IPS-15b (cell line): ENCODE measurements around the gene SERPIND1.

Source experiments
- H3K27me3 ChIP-seq: one replicate; pipeline ENCODE4 v1.6.1; 2013; ENCODE audit warnings: low read length; ENCODE audit not compliant: control insufficient read depth, insufficient read depth
- H3K36me3 ChIP-seq: one replicate; pipeline ENCODE4 v1.6.1; 2013; ENCODE audit warnings: low read length; ENCODE audit not compliant: control insufficient read depth, insufficient read depth
- H3K4me1 ChIP-seq: one replicate; pipeline ENCODE4 v1.6.1; 2013; ENCODE audit warnings: mild to moderate bottlenecking, low read length; ENCODE audit not compliant: control insufficient read depth, insufficient read depth
- H3K4me3 ChIP-seq: one replicate; pipeline ENCODE4 v1.5.1; 2013; ENCODE audit warnings: low read depth, low read length
- H3K9ac ChIP-seq: one replicate; pipeline ENCODE4 v1.6.1; 2013; ENCODE audit warnings: low read depth, mild to moderate bottlenecking, low read length
- H3K9me3 ChIP-seq: one replicate; pipeline ENCODE4 v1.6.1; 2013; ENCODE audit warnings: mild to moderate bottlenecking, low read length; ENCODE audit not compliant: control insufficient read depth, insufficient read depth

SERPIND1 gene

GRCh38 chr22:20802922-20803553 is 29.1 kb downstream of the SERPIND1 start:
- no peaks in the 10 kb centered on the region for H3K27me3 ChIP-seq
- peaks cover 26% of the 10 kb centered on the region for H3K36me3 ChIP-seq
- no peak overlapping the region for H3K4me3 ChIP-seq
- H3K9me3 ChIP-seq, result no peaks in the 10 kb centered on the region
- H3K4me1 ChIP-seq, result no peaks in the 10 kb centered on the region
- no peak overlapping the region for H3K9ac ChIP-seq

- no peak overlapping the region for H3K9ac ChIP-seq
- H3K4me1 ChIP-seq, result no peaks in the 10 kb centered on the region
- H3K27me3 ChIP-seq, result no peaks in the 10 kb centered on the region
- no peaks in the 10 kb centered on the region for H3K9me3 ChIP-seq
- H3K4me3 ChIP-seq, result no peak overlapping the region
- H3K36me3 ChIP-seq, result peaks cover 26% of the 10 kb centered on the region
Observed at GRCh38 chr22:20803696-20804324, 29.9 kb downstream of the SERPIND1 start.

GRCh38 chr22:20804650-20805049 is 30.7 kb downstream of the SERPIND1 start:
- Histone ChIP-seq H3K9me3 (no peaks in the 10 kb centered on the region), H3K4me3 (no peak overlapping the region), H3K4me1 (no peaks in the 10 kb centered on the region), H3K27me3 (no peaks in the 10 kb centered on the region), H3K36me3 (peaks cover 23% of the 10 kb centered on the region), H3K9ac (no peak overlapping the region)

GRCh38 chr22:20805972-20806471 is 32.1 kb downstream of the SERPIND1 start:
- Histone ChIP-seq H3K4me3 (no peak overlapping the region), H3K27me3 (no peaks in the 10 kb centered on the region), H3K4me1 (no peaks in the 10 kb centered on the region), H3K36me3 (peaks cover 23% of the 10 kb centered on the region), H3K9ac (no peak overlapping the region), H3K9me3 (no peaks in the 10 kb centered on the region)

- Histone ChIP-seq H3K36me3 (peaks cover 18% of the 10 kb centered on the region), H3K4me1 (no peaks in the 10 kb centered on the region), H3K9ac (no peak overlapping the region), H3K27me3 (no peaks in the 10 kb centered on the region), H3K9me3 (no peaks in the 10 kb centered on the region), H3K4me3 (no peak overlapping the region)
Observed at GRCh38 chr22:20807315-20807752, 33.4 kb downstream of the SERPIND1 start.

- Histone ChIP-seq H3K9me3 (no peaks in the 10 kb centered on the region), H3K27me3 (no peaks in the 10 kb centered on the region), H3K36me3 (peaks cover 10% of the 10 kb centered on the region), H3K4me1 (no peaks in the 10 kb centered on the region), H3K9ac (no peak overlapping the region), H3K4me3 (no peak overlapping the region)
Observed at GRCh38 chr22:20808844-20809243, 34.9 kb downstream of the SERPIND1 start.

- Histone ChIP-seq H3K9ac (no peak overlapping the region), H3K27me3 (no peaks in the 10 kb centered on the region), H3K9me3 (no peaks in the 10 kb centered on the region), H3K4me3 (no peak overlapping the region), H3K36me3 (peaks cover 7% of the 10 kb centered on the region), H3K4me1 (no peaks in the 10 kb centered on the region)
Observed at GRCh38 chr22:20809538-20810185, 35.7 kb downstream of the SERPIND1 start.

GRCh38 chr22:20810645-20811044 is 36.7 kb downstream of the SERPIND1 start:
- no peaks in the 10 kb centered on the region for H3K4me1 ChIP-seq
- no peaks in the 10 kb centered on the region for H3K27me3 ChIP-seq
- H3K4me3 ChIP-seq, result no peak overlapping the region
- no peaks in the 10 kb centered on the region for H3K9me3 ChIP-seq
- H3K36me3 ChIP-seq, result peaks cover 4% of the 10 kb centered on the region
- no peak overlapping the region for H3K9ac ChIP-seq

GRCh38 chr22:20811171-20811570 is 37.3 kb downstream of the SERPIND1 start:
- peaks cover 4% of the 10 kb centered on the region for H3K36me3 ChIP-seq
- H3K27me3 ChIP-seq, result no peaks in the 10 kb centered on the region
- H3K9ac ChIP-seq, result no peak overlapping the region
- no peaks in the 10 kb centered on the region for H3K9me3 ChIP-seq
- no peaks in the 10 kb centered on the region for H3K4me1 ChIP-seq
- H3K4me3 ChIP-seq, result no peak overlapping the region

- H3K9ac ChIP-seq, result no peak overlapping the region
- no peaks in the 10 kb centered on the region for H3K4me1 ChIP-seq
- no peaks in the 10 kb centered on the region for H3K9me3 ChIP-seq
- H3K4me3 ChIP-seq, result no peak overlapping the region
- H3K27me3 ChIP-seq, result no peaks in the 10 kb centered on the region
- peaks cover 3% of the 10 kb centered on the region for H3K36me3 ChIP-seq
Observed at GRCh38 chr22:20811971-20812660, 38.2 kb downstream of the SERPIND1 start.

- no peaks in the 10 kb centered on the region for H3K36me3 ChIP-seq
- no peaks in the 10 kb centered on the region for H3K27me3 ChIP-seq
- no peak overlapping the region for H3K9ac ChIP-seq
- H3K4me3 ChIP-seq, result no peak overlapping the region
- no peaks in the 10 kb centered on the region for H3K4me1 ChIP-seq
- no peaks in the 10 kb centered on the region for H3K9me3 ChIP-seq
Observed at GRCh38 chr22:20813056-20813455, 39.1 kb downstream of the SERPIND1 start.
